Activated CD8-positive, alpha-beta memory T cell treated with anti-CD3 and anti-CD28 coated beads for 24 hours (primary cell): ENCODE results near the gene PPIL1.
A peak's percentile ranks its signal among the peaks of the same experiment; 100 is the strongest.
"Not testable (repeated sequence)": the region's sequence is repeated elsewhere in the genome, so short reads cannot be mapped to it uniquely, and the experiment has no call there.

Experiments used
- DNase-seq: peaks from one replicate; pipeline ENCODE4 v3.0.0-alpha.2; 2020

Gene PPIL1

GRCh38 chr6:36874443-36875249, at the start of gene PPIL1:
TSS of gene PPIL1 (minus strand) at chr6:36874803. CDS start at chr6:36874772, 31 bp downstream.
- peak; percentile 97 for DNase-seq

GRCh38 chr6:36924131-36924530, 49.5 kb upstream of the PPIL1 start:
- DNase-seq = no peak

- DNase-seq = no peak
Observed at GRCh38 chr6:36920546-36920945, 45.9 kb upstream of the PPIL1 start.

- no peak for DNase-seq
Observed at GRCh38 chr6:36920049-36920448, 45.4 kb upstream of the PPIL1 start.

GRCh38 chr6:36917541-36918193, 43.1 kb upstream of the PPIL1 start:
- no peak for DNase-seq

GRCh38 chr6:36916126-36916525, 41.5 kb upstream of the PPIL1 start:
- no peak for DNase-seq

- DNase-seq = no peak
Observed at GRCh38 chr6:36915599-36915998, 41.0 kb upstream of the PPIL1 start.

GRCh38 chr6:36914227-36914794, 39.7 kb upstream of the PPIL1 start:
- DNase-seq = no peak

- DNase-seq = no peak
Observed at GRCh38 chr6:36913082-36913481, 38.5 kb upstream of the PPIL1 start.

GRCh38 chr6:36912586-36912985, 38.0 kb upstream of the PPIL1 start:
- DNase-seq = peak; percentile 78

GRCh38 chr6:36912030-36912454, 37.4 kb upstream of the PPIL1 start:
- DNase-seq = no peak

GRCh38 chr6:36908747-36909146, 34.1 kb upstream of the PPIL1 start:
- DNase-seq = no peak

GRCh38 chr6:36907781-36908180, 33.2 kb upstream of the PPIL1 start:
- no peak for DNase-seq

- no peak for DNase-seq
Observed at GRCh38 chr6:36906539-36907325, 32.1 kb upstream of the PPIL1 start.

GRCh38 chr6:36904851-36905393, 30.3 kb upstream of the PPIL1 start:
- DNase-seq = no peak

- DNase-seq = no peak
Observed at GRCh38 chr6:36904114-36904513, 29.5 kb upstream of the PPIL1 start.

GRCh38 chr6:36897609-36898008, 23.0 kb upstream of the PPIL1 start:
- no peak for DNase-seq

GRCh38 chr6:36893976-36894932, 19.7 kb upstream of the PPIL1 start:
- no peak for DNase-seq

GRCh38 chr6:36891153-36891552, 16.6 kb upstream of the PPIL1 start:
- DNase-seq = not testable (repeated sequence)

- no peak for DNase-seq
Observed at GRCh38 chr6:36890112-36890663, 15.6 kb upstream of the PPIL1 start.
